ENCODE results near the gene PASK.

- TF ChIP-seq REST (IDR thresholded peaks at IDR 0.05; ENCODE audit: low read depth), result no peak
- no peak for TF ChIP-seq MAX (IDR thresholded peaks at IDR 0.05)
- TF ChIP-seq YY1 (IDR thresholded peaks at IDR 0.05; ENCODE audit: low read depth), result no peak
- no peak for TF ChIP-seq FOXM1 (IDR thresholded peaks at IDR 0.05; ENCODE audit: borderline replicate concordance, low read depth)
- TF ChIP-seq NFIC (IDR thresholded peaks at IDR 0.05), result no peak
- no peak for TF ChIP-seq EP300 (IDR thresholded peaks at IDR 0.05; ENCODE audit: borderline replicate concordance)
- no peak for TF ChIP-seq RAD21 (IDR thresholded peaks at IDR 0.05; ENCODE audit: low read depth)
- no peak for TF ChIP-seq CREB1 (IDR thresholded peaks at IDR 0.05; ENCODE audit: low read depth)
- no peak for TF ChIP-seq TCF12 (IDR thresholded peaks at IDR 0.05; ENCODE audit: low read depth)
- no peak for TF ChIP-seq CEBPB (IDR thresholded peaks at IDR 0.05)
- no peak for TF ChIP-seq TAF1 (IDR thresholded peaks at IDR 0.05; ENCODE audit: low read depth)
- no peak for TF ChIP-seq ZBTB7A (IDR thresholded peaks at IDR 0.05; ENCODE audit: low read depth)
- no peak for TF ChIP-seq TEAD4 (IDR thresholded peaks at IDR 0.05)
These were observed 38.4 kb downstream of the PASK start for GRCh38 chr2:241110607-241111439.
